ENCODE results near the gene ZNF787.

Gene ZNF787

DNA sequence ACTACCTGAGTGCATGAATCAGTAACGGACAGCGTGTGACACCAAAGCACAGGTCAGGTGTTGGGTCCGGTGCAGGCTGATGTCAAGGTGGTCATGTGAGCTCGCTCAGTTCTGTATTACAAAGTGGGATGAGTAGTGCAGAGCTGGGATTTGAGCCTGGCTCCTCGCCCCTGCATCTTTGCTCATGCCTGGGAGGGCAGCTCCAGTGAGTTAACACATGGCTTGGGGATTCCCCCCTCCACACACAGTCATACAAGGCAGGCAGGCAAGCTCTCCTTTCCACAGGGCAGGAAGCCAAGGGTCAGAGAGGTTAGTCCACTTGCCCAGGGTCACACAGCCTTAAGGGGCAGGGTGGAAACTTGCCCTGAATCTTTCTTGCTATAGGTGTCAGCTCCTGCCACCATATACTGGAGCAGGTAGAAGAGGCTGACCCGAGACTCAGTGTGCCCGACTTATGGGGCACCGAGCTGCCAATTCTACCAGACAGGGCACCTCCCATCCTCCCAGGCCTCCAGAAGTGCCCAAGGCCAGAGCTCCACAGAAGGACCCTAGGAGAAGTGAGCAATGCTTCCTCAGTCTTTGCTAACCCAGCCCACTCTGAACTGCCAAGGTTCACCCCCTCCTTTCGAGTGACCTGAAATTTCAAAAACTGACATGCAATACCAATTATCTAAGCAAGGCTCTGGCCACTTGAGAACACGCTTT lies 35.4 kb downstream of the ZNF787 start:
- DNase-seq: no peak

DNA sequence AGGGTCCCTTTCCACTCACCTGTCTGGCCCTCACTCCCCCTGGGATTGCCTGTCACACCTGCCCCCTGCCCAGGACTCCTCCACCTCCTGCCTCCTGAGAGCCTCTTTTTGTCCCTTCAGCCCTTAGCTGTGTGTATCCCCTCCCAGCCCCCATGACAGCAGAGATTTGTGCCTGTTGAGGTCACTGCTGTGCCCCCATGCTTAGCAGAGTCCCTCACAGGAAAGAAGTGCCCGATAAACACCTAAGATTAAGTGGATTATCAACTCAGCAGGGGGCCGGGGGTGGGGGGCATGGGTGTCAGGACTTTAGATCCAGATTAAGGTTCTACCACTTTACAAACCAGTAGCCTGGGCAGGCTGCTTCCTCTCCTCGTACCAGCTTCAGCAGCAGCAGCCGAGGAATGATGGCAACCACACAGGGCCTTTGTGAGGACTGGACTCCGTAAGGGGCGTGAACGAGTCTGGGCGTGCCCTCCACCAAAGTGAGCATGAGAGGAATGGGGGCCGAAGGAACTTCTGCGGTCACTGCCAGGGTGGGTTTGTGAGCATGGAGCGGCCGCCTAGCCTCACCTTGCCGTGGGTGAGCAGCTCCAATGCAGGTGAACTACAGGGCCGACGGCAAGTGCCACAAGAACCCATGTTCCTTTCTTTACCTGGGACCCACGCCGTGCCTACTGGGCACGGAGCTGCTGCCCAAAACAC lies 36.1 kb downstream of the ZNF787 start:
- no peak for DNase-seq

GRCh38 chr19:56083668-56084067 lies 37.4 kb downstream of the ZNF787 start:
- DNase-seq: no peak

- peak; percentile 49 for DNase-seq
These were observed 40.3 kb downstream of the ZNF787 start for GRCh38 chr19:56080669-56081401.

DNA sequence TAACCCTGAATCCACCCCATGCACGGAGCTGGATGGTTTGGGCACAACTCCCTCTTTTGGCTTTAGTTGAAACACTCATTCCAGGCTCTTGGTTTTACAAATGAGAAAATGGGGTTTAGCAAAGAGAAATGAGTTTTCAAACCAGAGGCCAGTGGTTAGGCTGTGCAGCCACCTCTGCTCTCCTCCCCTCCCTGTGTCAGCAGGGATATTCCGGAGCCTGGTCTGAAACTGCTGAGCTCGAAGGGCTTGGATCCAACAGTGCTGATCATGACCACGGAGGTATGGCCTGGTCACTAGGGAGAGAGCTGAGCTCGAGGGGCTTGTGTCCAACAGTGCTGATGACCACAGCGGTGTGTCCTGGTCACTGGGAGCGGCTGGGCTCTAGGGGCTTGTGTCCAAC lies 41.5 kb downstream of the ZNF787 start:
- DNase-seq: no peak

GRCh38 chr19:56076498-56076897 lies 44.6 kb downstream of the ZNF787 start:
- peak; percentile 14 for DNase-seq

DNA sequence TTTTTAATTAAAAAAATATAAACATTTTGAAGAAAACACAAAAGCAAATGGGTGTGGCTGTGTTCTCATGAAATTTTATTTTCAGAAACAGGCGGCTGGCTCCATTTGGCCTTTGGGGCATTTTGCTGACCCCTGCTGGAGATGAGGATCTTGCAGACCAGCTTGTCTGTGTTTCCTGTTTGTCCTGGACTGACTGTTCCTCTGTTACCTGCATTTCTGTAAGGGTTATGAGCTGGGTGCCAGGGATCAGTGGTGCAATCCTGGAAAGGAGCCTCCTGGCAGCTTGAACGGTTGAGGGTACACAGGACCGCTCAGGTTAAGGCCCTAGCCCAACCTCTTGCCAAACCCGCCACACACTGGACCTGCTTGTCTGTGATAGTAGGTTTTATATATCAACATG lies 49.9 kb downstream of the ZNF787 start:
- DNase-seq: no peak

DNA sequence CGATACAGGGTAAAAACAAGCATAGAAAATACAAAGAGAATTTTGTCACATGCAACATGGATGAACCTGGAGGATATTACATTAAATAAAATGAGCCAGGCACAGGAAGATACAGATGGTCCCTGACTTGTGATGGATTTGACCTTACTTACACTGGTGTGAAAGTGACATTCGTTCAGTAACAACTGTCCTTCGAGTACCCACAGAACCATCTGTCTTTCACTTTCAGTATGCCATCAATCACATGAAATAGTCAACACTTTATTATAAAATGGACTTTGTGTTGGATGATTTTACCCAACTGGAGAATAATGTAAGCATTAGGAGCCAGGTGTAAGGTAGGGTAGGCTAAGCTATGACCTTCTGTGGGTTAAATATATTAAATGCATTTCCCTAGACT lies 51.5 kb downstream of the ZNF787 start:
- DNase-seq: no peak

DNA sequence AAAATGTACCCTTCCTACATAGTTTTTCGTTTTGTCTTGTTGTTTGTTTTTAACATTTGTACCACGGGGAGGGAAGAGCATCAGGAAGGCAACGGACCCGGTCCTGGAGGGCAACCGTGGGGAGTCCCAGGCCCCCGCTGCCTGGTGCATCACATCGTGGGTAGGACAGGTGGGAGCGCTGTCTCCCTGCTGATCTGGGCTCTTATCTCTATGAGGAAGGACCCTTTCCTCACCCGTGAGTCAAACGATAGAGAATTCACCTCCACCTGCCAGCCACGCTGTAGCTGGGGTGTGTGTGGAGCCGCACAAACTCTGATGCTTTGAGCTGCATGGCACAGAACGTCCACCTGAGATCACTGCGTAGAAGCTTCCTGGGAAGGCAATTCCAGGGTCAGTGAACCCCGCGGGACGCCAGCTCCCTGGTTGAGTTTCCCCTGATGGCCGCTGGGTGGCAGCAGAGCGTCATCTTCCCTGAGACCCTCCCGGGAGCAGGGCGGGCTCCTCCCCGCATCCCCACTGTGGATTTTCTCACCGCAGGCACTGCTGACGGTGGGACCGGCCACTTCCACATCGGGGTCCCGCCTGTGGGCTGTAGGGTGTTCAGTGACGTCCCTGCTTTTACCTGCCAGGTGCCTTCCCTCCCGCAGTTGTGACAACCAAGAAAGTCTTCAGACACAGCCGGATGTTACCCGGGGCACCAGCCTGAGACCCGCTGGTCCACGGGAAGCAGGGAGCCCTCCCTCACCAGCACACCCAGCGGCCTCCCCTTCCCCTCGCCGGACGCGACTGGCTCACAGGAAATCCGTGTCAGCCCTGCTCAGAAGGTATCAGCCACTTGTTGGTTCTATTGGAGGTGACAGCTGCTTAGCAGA lies 54.7 kb downstream of the ZNF787 start:
- peak; percentile 57 for DNase-seq

- no peak for DNase-seq
These were observed 67.5 kb downstream of the ZNF787 start for GRCh38 chr19:56053596-56053995.

Data from effector CD4-positive, alpha-beta T cell (primary cell).